ENCODE results near the gene SLC2A4.

GRCh38 chr17:7260151-7260550 is 21.4 kb upstream of the SLC2A4 start:
- no peak for TF ChIP-seq CTCF (IDR thresholded peaks at IDR 0.05; ENCODE audit: insufficient read depth, low read length)
- no peak for TF ChIP-seq POLR2AphosphoS5 (IDR thresholded peaks at IDR 0.05; ENCODE audit: low read depth)
- no peak for TF ChIP-seq REST (IDR thresholded peaks at IDR 0.05; ENCODE audit: insufficient replicate concordance, low read depth)
- no peak for TF ChIP-seq GABPA (IDR thresholded peaks at IDR 0.05; ENCODE audit: low read depth)

Measured in HL-60 (cell line).